GM12878 (cell line): ENCODE results near the gene TMEM109. TPM values are rescaled to one million over a fixed set of nuclear protein-coding genes. Genes with fewer than 3 reads are reported as not detected.

Source experiments
- ATAC-seq: fragments of 200-7000 bp; cut with Tn5 transposase; 3 replicates; pipeline ENCODE4 v1.9.1; 2020; ENCODE audit warnings: mild to moderate bottlenecking, moderate library complexity
- BruUV-seq: library from RNA; stranded (reverse); fragments of 400-500 nt; replicated peaks from 2 replicates; lab custom pipeline; 2021; lab: Mats Ljungman, UMichigan
- CTCF ChIA-PET: fragments of 300-600 bp; sonication (Branson Sonifier 250); formaldehyde crosslinking; extraction: SDS; loops from one replicate; lab custom pipeline; 2021; ENCODE audit warnings: inconsistent platforms; lab: Yijun Ruan, JAX
- POLR2A ChIA-PET: fragments of 350-600 bp; formaldehyde crosslinking; extraction: SDS; loops from one replicate; lab custom pipeline; 2021; ENCODE audit warnings: inconsistent platforms; lab: Charles Lee
- RAD21 ChIA-PET: fragments of 300-600 bp; sonication (Branson Sonifier 250); formaldehyde crosslinking; loops from one replicate; lab custom pipeline; 2023; ENCODE audit warnings: antibody characterized with exemption; ENCODE audit not compliant: unreplicated experiment; lab: Charles Lee
- SMC1A ChIA-PET: fragments of 300-600 bp; sonication (Branson Sonifier 250); formaldehyde crosslinking; loops from one replicate; lab custom pipeline; 2023; ENCODE audit not compliant: unreplicated experiment, uncharacterized antibody; lab: Charles Lee
- DNase-seq: peaks from one replicate; pipeline ENCODE4 v3.0.0-alpha.2; 2011; ENCODE audit warnings: low read depth, low spot score
- FAIRE-seq: peaks from 3 replicates; lab custom pipeline; 2011; peaks lifted over from hg19 to GRCh38; lab: Jason Lieb, UNC
- H2AFZ ChIP-seq: 2 replicates; pipeline ENCODE4 v1.6.0; 2011; ENCODE audit warnings: low read depth, low read length, control low read depth; ENCODE audit not compliant: control insufficient read depth
- H3K27ac ChIP-seq: 2 replicates; pipeline ENCODE4 v1.5.1; 2011; ENCODE audit warnings: control low read depth; ENCODE audit not compliant: control insufficient read depth, insufficient read depth
- H3K27me3 ChIP-seq, 2 experiments: replicated peaks in 1 of 2; 2 replicates each; pipeline versions ENCODE4 v1.6.0 to v1.6.1; 2011; ENCODE audit warnings: low read length in 1 of 2; ENCODE audit not compliant: control insufficient read depth in 2 of 2, insufficient read depth in 2 of 2
- H3K36me3 ChIP-seq, 2 experiments: 2 replicates each; pipeline ENCODE4 v1.5.1; 2011; ENCODE audit warnings: low read length in 1 of 2; ENCODE audit not compliant: control insufficient read depth in 2 of 2, insufficient read depth in 2 of 2
- H3K4me1 ChIP-seq: 2 replicates; pipeline ENCODE4 v1.6.1; 2011; ENCODE audit warnings: mild to moderate bottlenecking, low read length, moderate library complexity, mixed read lengths; ENCODE audit not compliant: control insufficient read depth, insufficient read depth
- H3K4me2 ChIP-seq: 2 replicates; pipeline ENCODE4 v1.6.0; 2011; ENCODE audit warnings: control low read depth; ENCODE audit not compliant: control insufficient read depth, insufficient read depth
- H3K4me3 ChIP-seq: fragments of 200-600 bp; sonication (generic); 2 replicates; pipeline ENCODE4 v1.5.1; 2016
- H3K79me2 ChIP-seq: 2 replicates; pipeline ENCODE4 v1.6.0; 2011; ENCODE audit warnings: low read length; ENCODE audit not compliant: control insufficient read depth, insufficient read depth
- H3K9ac ChIP-seq: 2 replicates; pipeline ENCODE4 v1.8.0; 2011; ENCODE audit warnings: low read length, control low read depth, mixed read lengths; ENCODE audit not compliant: control insufficient read depth, insufficient read depth
- H3K9me3 ChIP-seq: replicated peaks from 3 replicates; pipeline ENCODE4 v1.5.1; 2011; ENCODE audit warnings: mild to moderate bottlenecking, low read length; ENCODE audit not compliant: control insufficient read depth, insufficient read depth
- H4K20me1 ChIP-seq: 2 replicates; pipeline ENCODE4 v1.6.0; 2011; ENCODE audit not compliant: control insufficient read depth, insufficient read depth
- ASH2L ChIP-seq: fragments of 300-600, 200-600 bp; sonication (generic); IDR thresholded peaks from 2 replicates; pipeline ENCODE4 v1.6.1; 2017; ENCODE audit warnings: low read depth, mild to moderate bottlenecking, borderline replicate concordance
- ETV6 ChIP-seq, 2 experiments: fragments of 450-650 bp in 1 of 2; IDR thresholded peaks in 1 of 2; conservative IDR thresholded peaks in 1 of 2; 2 replicates each; pipeline ENCODE4 v1.6.1; 2014; ENCODE audit warnings: antibody characterized with exemption in 1 of 2, borderline replicate concordance in 1 of 2, low read depth in 1 of 2, mild to moderate bottlenecking in 1 of 2, moderate library complexity in 1 of 2
- FOS ChIP-seq: IDR thresholded peaks from 3 replicates; pipeline ENCODE4 v1.6.1; 2011; ENCODE audit warnings: borderline replicate concordance; ENCODE audit not compliant: insufficient read length; ENCODE audit errors: extremely low read depth
- IRF5 ChIP-seq: fragments of 450-650 bp; IDR thresholded peaks from 2 replicates; pipeline ENCODE4 v1.6.1; 2017; ENCODE audit warnings: borderline replicate concordance
- JUNB ChIP-seq: IDR thresholded peaks from 2 replicates; pipeline ENCODE4 v1.6.1; 2016; ENCODE audit warnings: antibody characterized with exemption, mild to moderate bottlenecking
- NKRF ChIP-seq: fragments of 450-650 bp; conservative IDR thresholded peaks from 2 replicates; pipeline ENCODE4 v1.6.1; 2017; ENCODE audit warnings: mild to moderate bottlenecking, moderate library complexity
- SMARCA5 ChIP-seq: fragments of 450-650 bp; IDR thresholded peaks from 2 replicates; pipeline ENCODE4 v1.6.1; 2017; ENCODE audit warnings: mild to moderate bottlenecking
- TBL1XR1 ChIP-seq: IDR thresholded peaks from 2 replicates; pipeline ENCODE4 v1.6.1; 2012; ENCODE audit warnings: low read depth, low read length, improper control_type of control experiment
- USF1 ChIP-seq: IDR thresholded peaks from 2 replicates; pipeline ENCODE4 v1.6.1; 2011; ENCODE audit warnings: borderline replicate concordance, low read depth, mild to moderate bottlenecking, moderate library complexity, mixed read lengths, low read length; ENCODE audit not compliant: insufficient read depth; ENCODE audit errors: extremely low read length
- USF2 ChIP-seq: IDR thresholded peaks from 2 replicates; pipeline ENCODE4 v1.6.1; 2011; ENCODE audit warnings: low read depth, low read length, improper control_type of control experiment, borderline replicate concordance
- YBX1 ChIP-seq: fragments of 450-650 bp; IDR thresholded peaks from 2 replicates; pipeline ENCODE4 v1.6.1; 2016; ENCODE audit warnings: antibody characterized with exemption
- ZNF592 ChIP-seq: fragments of 450-650 bp; IDR thresholded peaks from 2 replicates; pipeline ENCODE4 v1.6.1; 2017; ENCODE audit warnings: mild to moderate bottlenecking, moderate library complexity
- WGBS: methylation state at CpG from one replicate; pipeline ENCODE4 v1.1.6; 2016; ENCODE audit warnings: low lambda C conversion rate; ENCODE audit not compliant: insufficient replicate concordance, insufficient coverage; ENCODE audit errors: missing lambda C conversion rate; 5-methylcytosine and 5-hydroxymethylcytosine counted together
- in situ Hi-C: fragments of 300-500 bp; cut with MboI; formaldehyde crosslinking; loops from 9 replicates; pipeline ENCODE4 v1.14.3; 2018; ENCODE audit warnings: mixed read lengths
- intact Hi-C: fragments of 100-400 bp; cut with micrococcal nuclease; formaldehyde crosslinking; loops from one replicate; pipeline ENCODE4 v1.14.2; 2022; ENCODE audit not compliant: unreplicated experiment
- polyA plus RNA-seq, 11 experiments: library from polyadenylated mRNA; depleted of rRNA in 4 of 11; unstranded in 6 of 11; stranded (reverse) in 5 of 11; fragments of >200 nt; fragmentation: Nextera tagmentation in 4 of 11; fragmentation: Illumina TruSeq in 1 of 11; extraction: Ambion mirVana in 4 of 11; extraction: Trizol in 1 of 11; gene quantifications; 1 replicate in 1 of 11; 2 replicates in 10 of 11; pipeline versions ENCODE4 v1.2.1 to v1.2.3, GENCODE V29; 2011 to 2016; ENCODE audit warnings: inconsistent platforms in 2 of 11, missing spikeins in 2 of 11, low read depth in 1 of 11
- total RNA-seq, 4 experiments: library from RNA; depleted of rRNA in 3 of 4; stranded (reverse); fragments of >200 nt in 3 of 4; fragmentation: Illumina TruSeq in 1 of 4; extraction: Trizol in 1 of 4; gene quantifications; 2 replicates each; pipeline versions ENCODE4 v1.2.1 to v1.2.3, GENCODE V29; 2013 to 2021

The TMEM109 gene
- total and polyA plus RNA-seq, 10 of the 15 experiments (the other 5 are each of a cell fraction or from before 2014, with no cell fraction given) = 21.9 to 199 (median 85.2) TPM

- TF ChIP-seq NKRF = no peak
- no peak for TF ChIP-seq USF2
- TF ChIP-seq IRF5 = no peak
- no peak for TF ChIP-seq SMARCA5
- TF ChIP-seq ETV6 (conservative IDR thresholded peaks at IDR 0.05 in 1 of 2, IDR thresholded peaks at IDR 0.05 in 1 of 2; ENCODE audit: borderline replicate concordance in 1 of 2, low read depth in 1 of 2) = no peak
- no peak for TF ChIP-seq JUNB
- TF ChIP-seq YBX1 = no peak
- no peak for TF ChIP-seq ASH2L
- no peak for TF ChIP-seq TBL1XR1
- no peak for TF ChIP-seq USF1
- no peak for TF ChIP-seq ZNF592
- no peak for TF ChIP-seq FOS
- in situ Hi-C loops (no loop called here), intact Hi-C loops (loop anchor here (2.0 to 5.0 kb wide), 2 partner anchors 143 to 255 kb away; partner anchors contain the start of gene VPS37C)
- Histone ChIP-seq H3K36me3 (peaks cover 14 to 16% of the 10 kb centered on the region in 2 experiments; a peak in 3 of 4 replicates), H3K27me3 (no peaks in the 10 kb centered on the region), H3K4me2 (peak overlapping the region; percentile 100), H3K4me3 (peak overlapping the region; percentile 86), H2AFZ (no peak overlapping the region; the same call in 1 of the 2 replicates), H4K20me1 (peaks cover 8% of the 10 kb centered on the region), H3K9me3 (peaks cover 8% of the 10 kb centered on the region), H3K27ac (peak overlapping the region; percentile 89), H3K79me2 (peaks cover 34% of the 10 kb centered on the region), H3K4me1 (peaks cover 29% of the 10 kb centered on the region), H3K9ac (peak overlapping the region; percentile 93)
- RAD21 ChIA-PET = interaction anchor here (1.0 to 3.8 kb wide), 6 partner anchors 8 to 142 kb away, joined by 3 to 18 read pairs (median 6); partner anchors contain the start of gene TMEM109
- CTCF ChIA-PET = interaction anchor here (0.7 to 11.5 kb wide), 14 partner anchors 8 to 479 kb away, joined by 3 to 135 read pairs (median 8); partner anchors contain the start of gene TMEM109
- SMC1A ChIA-PET = interaction anchor here (0.8 to 8.0 kb wide), 10 partner anchors 10 to 282 kb away, joined by 3 to 57 read pairs (median 3); no protein-coding TSS in a partner anchor
- POLR2A ChIA-PET = interaction anchor here (0.6 to 1.8 kb wide), 6 partner anchors 8 to 355 kb away, joined by 4 to 10 read pairs (median 4); partner anchors contain the start of gene TMEM109
- DNase-seq (no peak), ATAC-seq (no peak), FAIRE-seq (no peak)
- no TSS peak for BruUV-seq
- under 1% methylated on average over 16 of the region's 16 CpGs for WGBS
Observed at GRCh38 chr11:60905551-60906113, 8.3 kb upstream of the TMEM109 start.
